BLaER1 treated with 17β-estradiol and CSF1 and Interleukin-3, amounts not matched to agents 10 nM and 100 nM (cell line): ENCODE results near the gene HSD11B2.

ENCODE experiments used
- H3K27ac ChIP-seq, 11 experiments: shearing (Covaris generic); formaldehyde crosslinking; 2 replicates each; pipeline ENCODE4 v1.8.1; 2022
- H3K27me3 ChIP-seq, 11 experiments: shearing (Covaris generic); formaldehyde crosslinking; 2 replicates each; pipeline ENCODE4 v1.8.1; 2022
- H3K36me3 ChIP-seq, 11 experiments: shearing (Covaris generic); formaldehyde crosslinking; 2 replicates each; pipeline ENCODE4 v1.8.1; 2022
- H3K4me1 ChIP-seq, 10 experiments: shearing (Covaris generic); formaldehyde crosslinking; 2 replicates each; pipeline ENCODE4 v1.8.1; 2022
- H3K4me2 ChIP-seq, 11 experiments: shearing (Covaris generic); formaldehyde crosslinking; 2 replicates each; pipeline ENCODE4 v1.8.1; 2022
- H3K4me3 ChIP-seq, 10 experiments: shearing (Covaris generic); formaldehyde crosslinking; 2 replicates each; pipeline ENCODE4 v1.8.1; 2022
- H3K9ac ChIP-seq, 11 experiments: shearing (Covaris generic); formaldehyde crosslinking; 2 replicates each; pipeline ENCODE4 v1.8.1; 2022
- H3K9me3 ChIP-seq, 11 experiments: shearing (Covaris generic); formaldehyde crosslinking; replicated peaks in 1 of 11; 2 replicates each; pipeline ENCODE4 v1.8.1; 2022
- H4K20me1 ChIP-seq, 11 experiments: shearing (Covaris generic); formaldehyde crosslinking; 2 replicates each; pipeline ENCODE4 v1.8.1; 2022
- Cebpa-rat ChIP-seq, 11 experiments: shearing (Covaris generic); IDR thresholded peaks; 2 replicates each; pipeline ENCODE4 v1.8.1; 2022

HSD11B2 gene

GRCh38 chr16:67445913-67446907, 15.3 kb downstream of the HSD11B2 start:
- no peak overlapping the region for H3K4me3 ChIP-seq
- H3K27me3 ChIP-seq = no peaks in the 10 kb centered on the region
- no peaks in the 10 kb centered on the region for H3K9me3 ChIP-seq
- H3K9ac ChIP-seq = peak overlapping the region in 2 of 11 experiments; percentile 34 to 38; a peak in 2 of 22 replicates
- peaks cover 62 to 100% (median 100%) of the 10 kb centered on the region in 11 experiments for H3K36me3 ChIP-seq
- no peak overlapping the region for H3K4me2 ChIP-seq
- no peak for TF ChIP-seq Cebpa-rat (IDR thresholded peaks at IDR 0.05)
- peaks cover 1 to 46% (median 12%) of the 10 kb centered on the region in 10 experiments; a peak in 15 of 20 replicates for H3K4me1 ChIP-seq
- H3K27ac ChIP-seq = no peak overlapping the region
- peaks cover 87 to 100% (median 100%) of the 10 kb centered on the region in 11 experiments for H4K20me1 ChIP-seq

GRCh38 chr16:67446968-67447507, 16.1 kb downstream of the HSD11B2 start:
- Histone ChIP-seq H3K4me2 (no peak overlapping the region), H3K27me3 (no peaks in the 10 kb centered on the region), H3K9ac (peak overlapping the region in 2 of 11 experiments; percentile 34 to 38; a peak in 3 of 22 replicates), H3K9me3 (no peaks in the 10 kb centered on the region), H3K4me3 (no peak overlapping the region), H4K20me1 (peaks cover 87 to 100% (median 100%) of the 10 kb centered on the region in 11 experiments), H3K27ac (no peak overlapping the region), H3K36me3 (peaks cover 62 to 100% (median 100%) of the 10 kb centered on the region in 11 experiments), H3K4me1 (peaks cover 0 to 45% (median 6%) of the 10 kb centered on the region in 10 experiments; a peak in 9 of 20 replicates)
- no peak for TF ChIP-seq Cebpa-rat (IDR thresholded peaks at IDR 0.05)

GRCh38 chr16:67447508-67448076, 16.7 kb downstream of the HSD11B2 start:
- Histone ChIP-seq H3K4me2 (no peak overlapping the region), H3K9ac (peak overlapping the region in 1 of 11 experiments; percentile 34; a peak in 2 of 22 replicates), H3K27ac (no peak overlapping the region)

GRCh38 chr16:67448580-67448979, 17.7 kb downstream of the HSD11B2 start:
- Histone ChIP-seq H3K4me1 (peaks cover 0 to 39% (median 0%) of the 10 kb centered on the region in 10 experiments; a peak in 5 of 20 replicates), H3K27me3 (no peaks in the 10 kb centered on the region), H3K4me3 (no peak overlapping the region), H3K36me3 (peaks cover 65 to 100% (median 100%) of the 10 kb centered on the region in 11 experiments), H3K9ac (peak overlapping the region in 2 of 11 experiments; percentile 33 to 46; a peak in 3 of 22 replicates), H3K27ac (no peak overlapping the region), H4K20me1 (peaks cover 86 to 100% (median 100%) of the 10 kb centered on the region in 11 experiments), H3K4me2 (no peak overlapping the region), H3K9me3 (no peaks in the 10 kb centered on the region)
- TF ChIP-seq Cebpa-rat (IDR thresholded peaks at IDR 0.05) = no peak

More at GRCh38 chr16:67447508-67448076, 16.7 kb downstream of the HSD11B2 start:
- H3K4me1 ChIP-seq = peaks cover 0 to 41% (median 3%) of the 10 kb centered on the region in 10 experiments; a peak in 6 of 20 replicates
- H3K36me3 ChIP-seq = peaks cover 62 to 100% (median 100%) of the 10 kb centered on the region in 11 experiments
- no peak overlapping the region for H3K4me3 ChIP-seq
- H3K9me3 ChIP-seq = no peaks in the 10 kb centered on the region
- peaks cover 87 to 100% (median 100%) of the 10 kb centered on the region in 11 experiments for H4K20me1 ChIP-seq
- no peaks in the 10 kb centered on the region for H3K27me3 ChIP-seq
- TF ChIP-seq Cebpa-rat (IDR thresholded peaks at IDR 0.05) = no peak

GRCh38 chr16:67449336-67449735, 18.4 kb downstream of the HSD11B2 start:
- Histone ChIP-seq H3K9ac (peak overlapping the region in 2 of 11 experiments; percentile 33 to 46; a peak in 3 of 22 replicates), H3K4me1 (peaks cover 0 to 39% (median 0%) of the 10 kb centered on the region in 10 experiments; a peak in 6 of 20 replicates), H3K9me3 (no peaks in the 10 kb centered on the region), H3K27me3 (no peaks in the 10 kb centered on the region), H4K20me1 (peaks cover 85 to 100% (median 100%) of the 10 kb centered on the region in 11 experiments), H3K36me3 (peaks cover 59 to 100% (median 100%) of the 10 kb centered on the region in 11 experiments), H3K4me2 (no peak overlapping the region; a peak in 1 of 22 replicates), H3K4me3 (no peak overlapping the region), H3K27ac (no peak overlapping the region)
- TF ChIP-seq Cebpa-rat (IDR thresholded peaks at IDR 0.05) = no peak

GRCh38 chr16:67449739-67450138, 18.8 kb downstream of the HSD11B2 start:
- H3K9ac ChIP-seq = peak overlapping the region in 2 of 11 experiments; percentile 30 to 33; a peak in 1 of 22 replicates
- no peak overlapping the region for H3K4me3 ChIP-seq
- TF ChIP-seq Cebpa-rat (IDR thresholded peaks at IDR 0.05) = no peak
- H3K4me2 ChIP-seq = no peak overlapping the region; a peak in 1 of 22 replicates
- H3K4me1 ChIP-seq = peaks cover 0 to 42% (median under 1%) of the 10 kb centered on the region in 10 experiments; a peak in 8 of 20 replicates
- peaks cover 85 to 100% (median 100%) of the 10 kb centered on the region in 11 experiments for H4K20me1 ChIP-seq
- no peaks in the 10 kb centered on the region for H3K9me3 ChIP-seq
- H3K36me3 ChIP-seq = peaks cover 57 to 100% (median 100%) of the 10 kb centered on the region in 11 experiments
- H3K27ac ChIP-seq = no peak overlapping the region
- H3K27me3 ChIP-seq = no peaks in the 10 kb centered on the region

GRCh38 chr16:67451061-67451703, 20.3 kb downstream of the HSD11B2 start:
- no peaks in the 10 kb centered on the region for H3K27me3 ChIP-seq
- H3K9ac ChIP-seq = 0 out of 22 replicates have a peak overlapping the region, but pooled peaks of 1 of the 11 experiments have one; percentile 28
- H4K20me1 ChIP-seq = peaks cover 85 to 100% (median 100%) of the 10 kb centered on the region in 11 experiments
- no peak overlapping the region for H3K27ac ChIP-seq
- no peak overlapping the region for H3K4me3 ChIP-seq
- no peaks in the 10 kb centered on the region for H3K9me3 ChIP-seq
- no peak overlapping the region for H3K4me2 ChIP-seq
- TF ChIP-seq Cebpa-rat (IDR thresholded peaks at IDR 0.05) = no peak
- peaks cover 0 to 55% (median 11%) of the 10 kb centered on the region in 10 experiments; a peak in 15 of 20 replicates for H3K4me1 ChIP-seq
- H3K36me3 ChIP-seq = peaks cover 53 to 100% (median 94%) of the 10 kb centered on the region in 11 experiments
